Globus pallidus (tissue), 1 donor: ENCODE results near the gene NSFL1C.

Experiments used
- DNase-seq: peaks from one replicate; pipeline ENCODE4 v3.0.0-alpha.2; 2015; ENCODE audit warnings: low spot score

NSFL1C gene

GRCh38 chr20:1460275-1460674, 6.4 kb downstream of the NSFL1C start:
- no peak for DNase-seq

- no peak for DNase-seq
Measured at GRCh38 chr20:1457992-1458391, 8.7 kb downstream of the NSFL1C start.

DNA sequence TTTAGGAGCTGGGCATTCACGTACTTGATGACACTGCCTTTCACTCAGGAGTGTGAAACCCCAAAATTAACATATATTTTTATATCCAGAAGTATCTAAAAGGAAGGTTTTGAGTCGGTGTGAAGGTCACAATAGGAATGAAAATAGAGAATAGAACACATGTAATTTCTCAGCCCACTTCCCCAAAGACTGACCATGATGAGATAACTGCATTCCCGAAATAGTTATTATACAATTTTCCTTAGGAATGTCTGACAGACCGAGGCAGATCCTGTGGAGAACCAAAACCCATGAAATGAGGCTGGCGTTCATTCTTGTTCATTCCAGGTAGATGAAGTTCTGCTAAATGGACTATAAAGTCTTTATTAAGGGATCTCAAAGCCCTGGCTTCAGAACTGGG, 10.3 kb downstream of the NSFL1C start:
- DNase-seq, result no peak

DNA sequence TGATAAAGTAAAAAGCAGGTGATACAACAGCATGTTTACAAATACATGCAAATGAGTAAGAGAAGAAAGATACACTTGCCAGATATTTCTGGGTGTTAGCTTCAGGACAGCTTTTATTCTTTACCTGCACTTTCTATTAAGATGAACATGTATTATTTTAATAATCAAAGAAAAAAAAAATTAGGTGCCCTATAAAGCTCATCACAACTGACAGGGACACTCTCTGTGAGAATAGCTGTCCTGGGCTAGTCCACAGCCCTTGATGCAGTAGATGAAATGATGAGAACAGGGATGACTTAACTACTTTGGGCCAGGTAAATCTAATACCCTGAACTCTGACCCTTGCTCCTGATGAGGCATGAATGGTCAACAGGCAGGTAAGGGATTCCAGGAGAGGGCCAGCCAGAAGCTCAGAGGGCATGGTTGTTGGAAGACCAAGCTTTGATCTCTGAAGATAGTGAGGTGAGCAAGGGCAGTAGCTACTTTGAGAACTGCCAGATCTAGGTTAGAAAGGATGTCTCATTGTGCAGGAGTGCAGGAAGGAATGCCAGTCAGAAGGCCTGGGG, 15.6 kb downstream of the NSFL1C start:
- DNase-seq, result no peak

GRCh38 chr20:1449370-1449769, 17.3 kb downstream of the NSFL1C start:
- DNase-seq, result no peak

DNA sequence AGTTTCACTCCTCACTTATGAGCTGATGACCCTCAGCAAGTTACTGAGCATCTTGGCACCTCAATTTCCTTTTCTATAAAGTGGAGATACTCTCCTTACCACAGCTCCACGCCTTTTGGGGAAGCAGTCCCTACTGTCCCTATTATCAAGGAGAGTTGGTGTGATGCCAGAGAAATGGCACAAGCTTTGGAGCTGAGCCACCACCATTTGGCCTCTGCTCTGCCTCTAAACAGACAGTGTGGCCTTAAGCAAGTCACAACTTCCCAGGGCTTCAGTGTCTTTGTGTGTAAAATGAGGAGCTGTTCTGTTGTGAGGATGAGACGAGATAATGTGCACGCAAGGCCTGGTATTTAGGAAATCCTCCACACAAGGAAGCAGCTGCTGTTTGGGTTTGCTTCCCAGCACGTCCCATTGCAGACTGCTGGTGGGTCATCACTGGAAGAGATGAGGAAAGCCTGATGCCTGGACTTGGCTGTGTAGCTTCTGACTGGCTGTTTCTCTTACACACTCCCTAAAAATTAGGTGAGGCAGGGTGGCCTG, 18.5 kb downstream of the NSFL1C start:
- no peak for DNase-seq

GRCh38 chr20:1446536-1446935, 20.1 kb downstream of the NSFL1C start:
- DNase-seq, result no peak

DNA sequence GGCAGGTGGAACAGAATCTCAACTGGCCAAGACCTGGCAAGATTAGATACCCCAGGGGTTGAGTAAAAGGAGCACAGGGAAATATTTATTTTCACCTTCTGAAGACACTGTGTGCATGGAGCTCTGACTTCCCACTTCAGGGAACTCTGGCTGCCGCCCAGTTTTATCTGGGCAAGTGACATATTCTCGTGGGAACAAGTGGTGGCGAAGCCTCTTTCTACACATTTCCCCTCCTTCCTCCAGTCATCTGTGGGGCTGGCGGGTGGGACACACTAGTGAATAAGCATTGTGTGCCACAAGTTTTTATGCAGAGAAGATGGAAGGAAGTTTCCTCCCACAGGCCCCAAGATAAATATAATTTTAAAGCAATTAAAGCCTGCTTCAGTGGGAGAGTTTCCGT, 23.6 kb downstream of the NSFL1C start:
- no peak for DNase-seq

DNA sequence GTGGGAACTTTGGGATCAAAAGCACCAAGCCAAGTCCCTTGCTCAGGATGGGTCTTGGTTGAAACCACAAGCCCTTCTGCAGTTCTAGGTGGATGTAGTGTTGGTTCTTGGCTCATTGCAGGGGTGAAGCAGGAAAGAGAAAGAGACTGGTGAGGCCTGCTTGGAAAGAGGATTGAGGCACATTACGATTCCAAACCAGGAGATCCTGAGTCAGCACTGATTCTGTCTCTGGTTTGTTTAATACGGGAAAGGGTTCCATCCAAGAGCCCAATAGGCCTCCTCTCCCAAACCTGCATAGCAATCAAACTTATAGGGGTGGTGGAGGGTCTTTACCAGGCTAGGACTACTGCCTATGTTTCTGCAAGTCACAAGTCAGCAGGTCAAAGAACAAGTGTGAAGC, 24.3 kb downstream of the NSFL1C start:
- no peak for DNase-seq

GRCh38 chr20:1441133-1441532, 25.5 kb downstream of the NSFL1C start:
- no peak for DNase-seq

GRCh38 chr20:1440024-1440423, 26.6 kb downstream of the NSFL1C start:
- no peak for DNase-seq

GRCh38 chr20:1438361-1438760, 28.3 kb downstream of the NSFL1C start:
- no peak for DNase-seq

- DNase-seq, result peak; percentile 69
Measured at GRCh38 chr20:1437235-1437904, 29.3 kb downstream of the NSFL1C start.

GRCh38 chr20:1436263-1436662, 30.4 kb downstream of the NSFL1C start:
- DNase-seq, result no peak

- no peak for DNase-seq
Measured at GRCh38 chr20:1435337-1435699, 31.3 kb downstream of the NSFL1C start.

GRCh38 chr20:1434571-1435336, 31.9 kb downstream of the NSFL1C start:
- peak; percentile 26 for DNase-seq

DNA sequence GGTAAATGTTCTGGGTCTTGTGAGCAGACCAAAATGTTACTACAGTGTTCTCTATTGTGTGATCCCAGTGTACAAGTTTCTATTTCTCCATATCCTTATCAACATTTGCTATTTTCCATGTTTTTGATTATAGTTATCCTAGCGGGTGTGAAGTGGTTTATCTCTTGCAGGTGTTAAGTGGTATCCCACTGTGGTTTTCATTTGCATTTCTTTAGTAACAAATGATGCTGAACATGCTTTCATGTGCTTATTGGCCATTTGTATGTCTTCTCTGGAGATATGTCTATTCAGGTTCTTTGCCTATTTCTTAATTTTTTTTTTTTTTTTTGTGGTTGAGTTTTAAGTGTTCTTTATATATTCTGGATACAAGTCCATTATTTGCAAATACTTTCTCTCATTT, 35.5 kb downstream of the NSFL1C start:
- no peak for DNase-seq

GRCh38 chr20:1430004-1430451, 36.6 kb downstream of the NSFL1C start:
- DNase-seq, result no peak

DNA sequence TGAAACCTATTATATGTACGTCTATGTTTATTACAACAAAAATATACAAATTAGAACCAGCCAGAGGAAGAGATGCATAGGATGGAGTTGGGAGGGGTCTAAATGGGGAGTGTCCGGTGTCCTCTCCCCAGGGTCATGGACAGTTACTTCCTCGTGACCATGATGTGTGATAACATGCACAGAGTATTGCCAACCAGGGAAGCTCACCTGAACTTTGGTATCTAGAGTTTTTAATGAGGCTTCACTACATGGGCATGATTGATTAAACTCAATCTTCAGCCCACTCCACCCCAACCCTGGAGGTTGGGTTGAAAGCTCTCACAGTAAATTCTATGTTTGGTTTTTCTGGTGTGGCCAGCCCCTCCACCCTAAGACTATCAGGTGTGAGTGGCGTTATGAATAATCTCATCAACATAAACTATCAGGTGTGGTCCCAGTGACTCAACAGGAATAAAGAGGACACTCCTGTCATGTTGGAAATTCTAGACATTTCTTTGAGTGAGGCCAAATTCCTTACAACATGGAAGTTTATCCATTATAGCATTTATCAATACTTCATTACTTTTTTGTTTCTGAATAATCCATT, 37.4 kb downstream of the NSFL1C start:
- DNase-seq, result no peak

DNA sequence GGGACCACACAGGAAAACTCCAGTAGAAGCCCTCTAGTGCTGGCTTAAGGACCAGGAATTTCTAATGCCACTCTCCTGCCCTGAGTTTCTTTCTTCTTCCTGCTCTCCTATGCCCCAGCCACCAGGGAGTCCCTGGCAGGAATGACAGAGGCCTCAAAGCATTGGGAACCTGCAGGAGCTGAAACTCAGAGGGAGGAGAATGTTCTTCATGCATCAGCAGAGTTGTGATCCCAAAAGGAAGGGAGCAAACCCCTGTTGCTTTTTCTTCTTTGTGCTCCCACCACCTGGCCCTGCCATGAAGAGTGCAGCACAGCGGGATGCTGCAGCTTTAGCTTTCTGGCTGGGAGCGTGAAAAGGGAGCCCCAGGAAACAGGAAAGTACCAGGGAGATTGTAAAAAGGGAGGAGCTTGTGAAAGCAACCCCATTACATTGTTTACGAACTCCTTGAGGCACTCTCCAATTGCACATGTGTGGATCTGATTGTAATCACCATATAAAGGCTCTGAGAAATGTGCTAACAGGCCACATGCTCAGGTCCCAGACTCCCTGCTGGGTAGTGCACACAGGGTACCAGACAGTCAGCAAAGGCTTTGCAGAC, 39.1 kb downstream of the NSFL1C start:
- DNase-seq, result no peak

- no peak for DNase-seq
Measured at GRCh38 chr20:1426231-1426849, 40.3 kb downstream of the NSFL1C start.

DNA sequence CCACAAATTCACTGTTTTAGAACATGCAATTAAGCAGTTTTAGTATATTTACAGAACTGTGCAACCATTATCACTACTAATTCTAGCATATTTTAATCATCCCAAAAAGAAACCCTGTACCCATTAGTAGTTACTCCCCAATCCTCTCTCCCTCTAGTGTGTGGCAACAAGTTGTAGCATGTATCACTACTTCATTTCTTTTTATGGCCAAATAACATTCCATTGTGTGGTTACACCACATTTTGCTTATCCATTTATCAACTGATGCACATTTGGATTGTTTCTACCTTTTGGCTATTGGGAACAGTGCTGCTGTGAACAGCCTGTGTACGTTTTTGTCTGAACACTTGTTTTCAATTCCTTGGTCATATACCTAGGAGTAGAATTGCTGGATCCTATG, 42.3 kb downstream of the NSFL1C start:
- DNase-seq, result no peak
